ENCODE results near the gene ALDH1L2.

DNA sequence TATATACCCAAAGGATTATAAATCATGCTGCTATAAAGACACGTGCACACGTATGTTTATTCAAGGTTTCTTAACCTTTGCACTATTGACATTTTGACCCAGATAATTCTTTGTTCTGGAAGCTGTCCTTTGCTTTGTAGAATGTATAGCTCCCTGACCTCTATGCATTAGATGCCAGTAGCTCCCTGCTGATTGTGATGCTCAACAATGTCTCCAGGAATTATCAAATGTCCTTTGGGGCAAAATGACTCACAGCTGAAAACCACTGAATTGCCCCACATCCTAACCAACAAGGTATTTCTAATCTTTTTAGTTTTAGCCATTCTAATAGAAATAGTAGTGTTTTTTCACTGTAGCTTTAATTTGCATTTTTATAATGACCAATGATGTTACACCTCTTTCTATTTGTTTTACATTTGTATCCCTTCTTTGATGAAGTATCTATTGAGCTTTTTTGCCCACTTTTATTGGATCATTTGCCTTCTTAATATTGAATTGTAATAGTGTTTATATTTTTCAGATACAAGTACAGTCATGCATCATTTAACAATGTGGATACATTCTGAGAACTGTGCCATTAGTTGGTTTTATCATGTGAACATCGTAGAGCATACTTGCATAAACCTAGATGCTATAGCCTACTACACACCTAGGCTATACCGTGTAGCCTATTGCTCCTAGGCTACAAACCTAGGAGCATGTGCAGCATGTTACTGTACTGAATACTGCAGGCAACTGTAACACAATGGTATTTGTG, 108.5 kb downstream of the ALDH1L2 start:
- TF ChIP-seq ZFP36 (IDR thresholded peaks at IDR 0.05; ENCODE audit: borderline replicate concordance, partially characterized antibody) (no peak), MAZ (IDR thresholded peaks at IDR 0.05; ENCODE audit: borderline replicate concordance, low read depth, low read length) (no peak), SMC3 (IDR thresholded peaks at IDR 0.05) (no peak), CEBPB (IDR thresholded peaks at IDR 0.05) (no peak), TP53 (CRISPR knock-in tag; IDR thresholded peaks at IDR 0.05) (no peak), KDM1A (IDR thresholded peaks at IDR 0.05; ENCODE audit: low read depth) (no peak), CHD2 (IDR thresholded peaks at IDR 0.05; ENCODE audit: low read length, partially characterized antibody) (no peak), RAD21 (conservative IDR thresholded peaks at IDR 0.05 in 1 of 2, IDR thresholded peaks at IDR 0.05 in 1 of 2) (no peak), CHD4 (IDR thresholded peaks at IDR 0.05; ENCODE audit: borderline replicate concordance) (no peak), FOXS1 (CRISPR knock-in tag; IDR thresholded peaks at IDR 0.05) (no peak)
- TF ChIP-seq, protein P1, sequence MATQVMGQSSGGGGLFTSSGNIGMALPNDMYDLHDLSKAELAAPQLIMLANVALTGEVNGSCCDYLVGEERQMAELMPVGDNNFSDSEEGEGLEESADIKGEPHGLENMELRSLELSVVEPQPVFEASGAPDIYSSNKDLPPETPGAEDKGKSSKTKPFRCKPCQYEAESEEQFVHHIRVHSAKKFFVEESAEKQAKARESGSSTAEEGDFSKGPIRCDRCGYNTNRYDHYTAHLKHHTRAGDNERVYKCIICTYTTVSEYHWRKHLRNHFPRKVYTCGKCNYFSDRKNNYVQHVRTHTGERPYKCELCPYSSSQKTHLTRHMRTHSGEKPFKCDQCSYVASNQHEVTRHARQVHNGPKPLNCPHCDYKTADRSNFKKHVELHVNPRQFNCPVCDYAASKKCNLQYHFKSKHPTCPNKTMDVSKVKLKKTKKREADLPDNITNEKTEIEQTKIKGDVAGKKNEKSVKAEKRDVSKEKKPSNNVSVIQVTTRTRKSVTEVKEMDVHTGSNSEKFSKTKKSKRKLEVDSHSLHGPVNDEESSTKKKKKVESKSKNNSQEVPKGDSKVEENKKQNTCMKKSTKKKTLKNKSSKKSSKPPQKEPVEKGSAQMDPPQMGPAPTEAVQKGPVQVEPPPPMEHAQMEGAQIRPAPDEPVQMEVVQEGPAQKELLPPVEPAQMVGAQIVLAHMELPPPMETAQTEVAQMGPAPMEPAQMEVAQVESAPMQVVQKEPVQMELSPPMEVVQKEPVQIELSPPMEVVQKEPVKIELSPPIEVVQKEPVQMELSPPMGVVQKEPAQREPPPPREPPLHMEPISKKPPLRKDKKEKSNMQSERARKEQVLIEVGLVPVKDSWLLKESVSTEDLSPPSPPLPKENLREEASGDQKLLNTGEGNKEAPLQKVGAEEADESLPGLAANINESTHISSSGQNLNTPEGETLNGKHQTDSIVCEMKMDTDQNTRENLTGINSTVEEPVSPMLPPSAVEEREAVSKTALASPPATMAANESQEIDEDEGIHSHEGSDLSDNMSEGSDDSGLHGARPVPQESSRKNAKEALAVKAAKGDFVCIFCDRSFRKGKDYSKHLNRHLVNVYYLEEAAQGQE (IDR thresholded peaks at IDR 0.05), result no peak
- TF ChIP-seq, protein P2, sequence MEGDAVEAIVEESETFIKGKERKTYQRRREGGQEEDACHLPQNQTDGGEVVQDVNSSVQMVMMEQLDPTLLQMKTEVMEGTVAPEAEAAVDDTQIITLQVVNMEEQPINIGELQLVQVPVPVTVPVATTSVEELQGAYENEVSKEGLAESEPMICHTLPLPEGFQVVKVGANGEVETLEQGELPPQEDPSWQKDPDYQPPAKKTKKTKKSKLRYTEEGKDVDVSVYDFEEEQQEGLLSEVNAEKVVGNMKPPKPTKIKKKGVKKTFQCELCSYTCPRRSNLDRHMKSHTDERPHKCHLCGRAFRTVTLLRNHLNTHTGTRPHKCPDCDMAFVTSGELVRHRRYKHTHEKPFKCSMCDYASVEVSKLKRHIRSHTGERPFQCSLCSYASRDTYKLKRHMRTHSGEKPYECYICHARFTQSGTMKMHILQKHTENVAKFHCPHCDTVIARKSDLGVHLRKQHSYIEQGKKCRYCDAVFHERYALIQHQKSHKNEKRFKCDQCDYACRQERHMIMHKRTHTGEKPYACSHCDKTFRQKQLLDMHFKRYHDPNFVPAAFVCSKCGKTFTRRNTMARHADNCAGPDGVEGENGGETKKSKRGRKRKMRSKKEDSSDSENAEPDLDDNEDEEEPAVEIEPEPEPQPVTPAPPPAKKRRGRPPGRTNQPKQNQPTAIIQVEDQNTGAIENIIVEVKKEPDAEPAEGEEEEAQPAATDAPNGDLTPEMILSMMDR (IDR thresholded peaks at IDR 0.05), result no peak
